GM12892 (cell line): ENCODE measurements around the gene OCEL1.

Source experiments
- POLR2A ChIP-seq: IDR thresholded peaks from 2 replicates; pipeline ENCODE4 v1.6.1; 2011; ENCODE audit warnings: low read depth, low read length, control low read depth
- POLR2AphosphoS5 ChIP-seq: IDR thresholded peaks from 2 replicates; pipeline ENCODE4 v1.6.1; 2011; ENCODE audit warnings: low read depth, low read length, control low read depth

DNA sequence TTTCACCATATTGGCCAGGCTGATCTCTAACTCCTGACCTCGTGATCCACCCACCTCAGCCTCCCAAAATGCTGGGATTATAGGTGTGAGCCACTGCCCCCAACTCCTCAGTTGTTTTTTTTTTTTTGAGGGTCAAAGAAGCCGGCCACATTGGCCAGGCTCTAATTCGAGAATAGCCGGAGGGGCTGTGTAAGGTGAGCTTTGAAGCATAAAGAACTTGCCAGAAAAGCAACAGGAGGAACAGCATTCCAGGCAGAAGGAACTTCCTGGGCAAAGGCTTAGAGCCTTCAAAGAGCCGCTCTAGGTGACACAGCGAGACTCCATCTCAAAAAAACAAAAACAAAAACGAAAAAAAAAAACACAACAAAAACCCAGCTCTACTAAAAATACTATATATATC lies 40.0 kb downstream of the OCEL1 start:
- TF ChIP-seq POLR2A (no peak), POLR2AphosphoS5 (no peak)
